ENCODE measurements around the gene NKAIN2. TPM values are rescaled to one million over a fixed set of nuclear protein-coding genes. Genes with fewer than 3 reads are reported as not detected.

NKAIN2 gene
- total and polyA plus RNA-seq, 2 donors (not counting 3 experiments of a cell fraction or from before 2014, with no cell fraction given): 0.03 TPM; not detected in 1

DNA sequence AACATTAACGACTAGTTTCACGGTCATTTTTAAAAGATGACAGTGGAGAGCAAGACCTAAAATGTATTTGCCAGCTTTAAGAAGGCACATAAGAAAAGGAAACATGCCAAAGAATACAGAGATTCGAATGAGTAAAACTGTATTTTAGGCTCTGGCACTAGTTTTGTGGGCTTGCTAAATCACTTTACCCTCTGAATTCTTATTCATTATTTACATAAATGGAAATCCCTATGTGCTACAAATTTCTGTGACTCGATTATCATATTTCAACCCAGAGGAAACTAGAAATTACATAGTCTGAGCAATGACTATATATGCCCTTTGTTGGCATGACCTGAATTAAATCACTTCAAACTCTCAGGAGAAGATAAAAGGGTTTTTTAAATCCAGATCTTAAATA, 716.8 kb downstream of the NKAIN2 start:
- DNase-seq (ENCODE audit: low read depth, low spot score): no peak
- TF ChIP-seq EZH2 (IDR thresholded peaks at IDR 0.05; ENCODE audit: borderline replicate concordance, low read depth, low read length, severe bottlenecking): no peak
- TF ChIP-seq, protein P1, sequence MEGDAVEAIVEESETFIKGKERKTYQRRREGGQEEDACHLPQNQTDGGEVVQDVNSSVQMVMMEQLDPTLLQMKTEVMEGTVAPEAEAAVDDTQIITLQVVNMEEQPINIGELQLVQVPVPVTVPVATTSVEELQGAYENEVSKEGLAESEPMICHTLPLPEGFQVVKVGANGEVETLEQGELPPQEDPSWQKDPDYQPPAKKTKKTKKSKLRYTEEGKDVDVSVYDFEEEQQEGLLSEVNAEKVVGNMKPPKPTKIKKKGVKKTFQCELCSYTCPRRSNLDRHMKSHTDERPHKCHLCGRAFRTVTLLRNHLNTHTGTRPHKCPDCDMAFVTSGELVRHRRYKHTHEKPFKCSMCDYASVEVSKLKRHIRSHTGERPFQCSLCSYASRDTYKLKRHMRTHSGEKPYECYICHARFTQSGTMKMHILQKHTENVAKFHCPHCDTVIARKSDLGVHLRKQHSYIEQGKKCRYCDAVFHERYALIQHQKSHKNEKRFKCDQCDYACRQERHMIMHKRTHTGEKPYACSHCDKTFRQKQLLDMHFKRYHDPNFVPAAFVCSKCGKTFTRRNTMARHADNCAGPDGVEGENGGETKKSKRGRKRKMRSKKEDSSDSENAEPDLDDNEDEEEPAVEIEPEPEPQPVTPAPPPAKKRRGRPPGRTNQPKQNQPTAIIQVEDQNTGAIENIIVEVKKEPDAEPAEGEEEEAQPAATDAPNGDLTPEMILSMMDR (IDR thresholded peaks at IDR 0.05; ENCODE audit: extremely low read depth in 1 of 2, insufficient read depth in 1 of 2, low read depth in 1 of 2, low read length in 2 of 2): no peak
- TF ChIP-seq, protein P2, sequence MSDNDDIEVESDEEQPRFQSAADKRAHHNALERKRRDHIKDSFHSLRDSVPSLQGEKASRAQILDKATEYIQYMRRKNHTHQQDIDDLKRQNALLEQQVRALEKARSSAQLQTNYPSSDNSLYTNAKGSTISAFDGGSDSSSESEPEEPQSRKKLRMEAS (IDR thresholded peaks at IDR 0.05; ENCODE audit: insufficient read depth, insufficient read length): no peak
- no peak for TF ChIP-seq POLR2A (IDR thresholded peaks at IDR 0.05; ENCODE audit: low read depth, low read length)
- no peak for TF ChIP-seq MYC (IDR thresholded peaks at IDR 0.05; ENCODE audit: low read depth, low read length)
- no peak for TF ChIP-seq FOS (IDR thresholded peaks at IDR 0.05; ENCODE audit: borderline replicate concordance, insufficient read depth, low read length)
- no peak for TF ChIP-seq JUN (IDR thresholded peaks at IDR 0.05; ENCODE audit: borderline replicate concordance, insufficient read depth, insufficient read length, low read depth)
- no peak for TF ChIP-seq POLR2AphosphoS5 (IDR thresholded peaks at IDR 0.05; ENCODE audit: insufficient read depth, low read depth, low read length)
- TF ChIP-seq GATA2 (IDR thresholded peaks at IDR 0.05; ENCODE audit: insufficient read depth, insufficient read length, low read depth, low read length): no peak
- CTCF ChIA-PET: no interaction called here
- FAIRE-seq: no peak
- H2AFZ ChIP-seq (ENCODE audit: low read depth, low read length): no peak overlapping the region
- no peaks in the 10 kb centered on the region for H3K9me1 ChIP-seq (replicated peaks; ENCODE audit: control insufficient read depth, extremely low read depth, insufficient read depth, low read length)
- H4K20me1 ChIP-seq (replicated peaks; ENCODE audit: control insufficient read depth, extremely low read depth, insufficient read depth, low read length): no peaks in the 10 kb centered on the region
- H3K4me1 ChIP-seq (ENCODE audit: control insufficient read depth, extremely low read depth, insufficient read depth, low read length): no peaks in the 10 kb centered on the region
- dilution Hi-C loops (cut with MboI; ENCODE audit: extremely low pct_ligation_motif_present, low sequenced_read_pairs) (no loop called here), intact Hi-C loops (cut with micrococcal nuclease) (no loop called here)
- H3K79me2 ChIP-seq (ENCODE audit: control insufficient read depth, insufficient read depth, low read length): no peaks in the 10 kb centered on the region
- POLR2A ChIA-PET: no interaction called here
- no peaks in the 10 kb centered on the region for H3K9me3 ChIP-seq (replicated peaks; ENCODE audit: control insufficient read depth, insufficient read depth, low read length)
- no peak overlapping the region for H3K4me2 ChIP-seq (ENCODE audit: insufficient read depth, low read length)
- H3K4me3 ChIP-seq (replicated peaks in 1 of 3; ENCODE audit: insufficient read depth in 1 of 3, low read depth in 1 of 3, low read length in 3 of 3): no peak overlapping the region
- no peaks in the 10 kb centered on the region for H3K27me3 ChIP-seq (ENCODE audit: control insufficient read depth in 2 of 2, insufficient read depth in 2 of 2, low read length in 2 of 2)
- no peaks in the 10 kb centered on the region for H3K36me3 ChIP-seq (ENCODE audit: control insufficient read depth in 2 of 2, extremely low read depth in 1 of 2, insufficient read depth in 2 of 2, low read length in 2 of 2)
- no peak overlapping the region for H3K27ac ChIP-seq (ENCODE audit: insufficient read depth, low read depth, low read length)
- no TSS peak for BruUV-seq (replicated peaks)
- H3K9ac ChIP-seq (replicated peaks; ENCODE audit: extremely low read depth, insufficient read depth, low read length): no peak overlapping the region
